ENCODE results near the gene TANGO6. TPM values are rescaled to one million over a fixed set of nuclear protein-coding genes. Genes with fewer than 3 reads are reported as not detected.

The TANGO6 gene
- total and polyA plus RNA-seq, 2 of the 8 experiments (the other 6 are each of a cell fraction or from before 2014, with no cell fraction given) = 5.0 to 19.5 TPM

DNA sequence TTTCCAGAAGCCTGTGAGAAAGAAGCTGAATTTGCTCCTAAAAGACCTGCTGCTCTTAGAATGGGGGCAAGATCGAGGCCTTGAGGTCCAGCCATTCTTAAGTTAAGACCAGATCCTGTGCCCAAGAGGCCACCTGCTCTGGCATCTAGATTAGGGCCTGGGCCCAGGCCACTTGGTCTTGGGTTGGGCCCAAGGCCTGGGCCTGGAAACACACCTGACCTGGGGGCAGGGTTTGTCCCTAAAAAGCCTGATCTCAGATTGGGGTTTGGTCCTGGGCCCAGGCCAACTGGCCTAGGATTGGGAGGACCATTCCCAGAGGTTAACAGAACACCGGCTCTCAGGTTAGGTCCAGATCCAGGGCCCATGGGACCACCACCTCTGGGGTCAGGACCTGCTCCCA is 276.2 kb downstream of the TANGO6 start:
- H2BK120ac ChIP-seq (replicated peaks; ENCODE audit: low read depth, low read length) = no peak overlapping the region
- H3K36me3 ChIP-seq (ENCODE audit: control insufficient read depth in 2 of 4, insufficient read depth in 4 of 4, low read length in 3 of 4) = peaks cover 26 to 66% (median 48%) of the 10 kb centered on the region in 4 experiments
- no peak overlapping the region for H4K5ac ChIP-seq (ENCODE audit: insufficient read length, low read depth, low read length)
- H2AK5ac ChIP-seq (ENCODE audit: low read depth, low read length) = no peak overlapping the region
- no peak overlapping the region for H3K14ac ChIP-seq (ENCODE audit: insufficient read length)
- H3K79me2 ChIP-seq (ENCODE audit: control insufficient read depth in 1 of 2, insufficient read depth in 2 of 2, low read length in 2 of 2) = peaks cover 0 to 5% of the 10 kb centered on the region in 2 experiments; a peak in 1 of 4 replicates
- H4K8ac ChIP-seq (ENCODE audit: extremely low read depth, insufficient read depth, low read length) = no peak overlapping the region
- H3K23ac ChIP-seq (ENCODE audit: insufficient read length) = no peak overlapping the region
- H4K91ac ChIP-seq (replicated peaks; ENCODE audit: insufficient read length, low read length) = no peak overlapping the region
- no peak overlapping the region for H2BK15ac ChIP-seq (ENCODE audit: low read length)
- peaks cover 1 to 5% of the 10 kb centered on the region in 2 experiments for H4K20me1 ChIP-seq (replicated peaks in 1 of 2; ENCODE audit: control insufficient read depth in 1 of 2, insufficient read depth in 2 of 2, low read length in 2 of 2)
- POLR2A ChIA-PET (ENCODE audit: partially characterized antibody) = interaction anchor here (0.6 to 4.1 kb wide), 4 partner anchors 11 to 351 kb away, joined by 3 to 38 read pairs (median 12); partner anchors contain the start of gene HAS3
- H3K9ac ChIP-seq (replicated peaks in 1 of 4; ENCODE audit: extremely low read depth in 1 of 4, low read depth in 3 of 4, low read length in 3 of 4) = no peak overlapping the region
- FAIRE-seq (no peak), DNase-seq (ENCODE audit: low read depth in 1 of 2, low spot score in 2 of 2) (no peak)
- H3K9me3 ChIP-seq (ENCODE audit: insufficient read depth in 2 of 2, low read depth in 1 of 2, low read length in 1 of 2) = no peaks in the 10 kb centered on the region
- H2BK5ac ChIP-seq (ENCODE audit: low read depth, low read length) = no peak overlapping the region
- no peak overlapping the region for H3K4me3 ChIP-seq (ENCODE audit: extremely low read depth in 1 of 4, insufficient read depth in 2 of 4, low read depth in 3 of 4, low read length in 4 of 4)
- no peak overlapping the region for H2AFZ ChIP-seq (ENCODE audit: low read length)
- H3K4me1 ChIP-seq (replicated peaks in 1 of 4; ENCODE audit: control insufficient read depth in 3 of 4, insufficient read depth in 4 of 4, low read length in 3 of 4) = no peaks in the 10 kb centered on the region
- no peaks in the 10 kb centered on the region for H3K23me2 ChIP-seq (ENCODE audit: low read depth, low read length)
- no peak overlapping the region for H3K18ac ChIP-seq (ENCODE audit: extremely low read depth, low read length)
- no peak overlapping the region for H2BK20ac ChIP-seq (ENCODE audit: low read length)
- no peaks in the 10 kb centered on the region for H3K27me3 ChIP-seq (replicated peaks in 1 of 4; ENCODE audit: control insufficient read depth in 3 of 4, extremely low read depth in 1 of 4, insufficient read depth in 3 of 4, low read length in 3 of 4)
- no peak overlapping the region for H3K4me2 ChIP-seq (ENCODE audit: insufficient read depth in 1 of 2, low read depth in 2 of 2, low read length in 2 of 2)
- CTCF ChIA-PET (ENCODE audit: partially characterized antibody) = interaction anchor here (1.0 to 12.3 kb wide), 4 partner anchors 8 to 272 kb away, joined by 3 to 174 read pairs (median 4); no protein-coding TSS in a partner anchor
- WGBS, 2 experiments (ENCODE audit: extremely low coverage in 1 of 2, insufficient coverage in 1 of 2, insufficient read length in 1 of 2, insufficient replicate concordance in 2 of 2, low coverage in 1 of 2, low lambda C conversion rate in 2 of 2, missing lambda C conversion rate in 1 of 2) = 92% methylated on average over 2 of the region's 2 CpGs; no CpG with 5 or more reads in 1 of the 2 experiments
- no peak overlapping the region for H3K27ac ChIP-seq (ENCODE audit: low read depth, low read length)
- peaks cover 10% of the 10 kb centered on the region; the same call in 1 of the 2 replicates for H3K79me1 ChIP-seq (ENCODE audit: low read depth, low read length)
- H3K56ac ChIP-seq (replicated peaks; ENCODE audit: insufficient read length, low read depth, low read length) = no peak overlapping the region
- no peak overlapping the region for H2BK12ac ChIP-seq (ENCODE audit: low read depth, low read length)
- no peak overlapping the region for H3K4ac ChIP-seq (replicated peaks; ENCODE audit: insufficient read length, low read depth, low read length)
- TF ChIP-seq, protein P1, sequence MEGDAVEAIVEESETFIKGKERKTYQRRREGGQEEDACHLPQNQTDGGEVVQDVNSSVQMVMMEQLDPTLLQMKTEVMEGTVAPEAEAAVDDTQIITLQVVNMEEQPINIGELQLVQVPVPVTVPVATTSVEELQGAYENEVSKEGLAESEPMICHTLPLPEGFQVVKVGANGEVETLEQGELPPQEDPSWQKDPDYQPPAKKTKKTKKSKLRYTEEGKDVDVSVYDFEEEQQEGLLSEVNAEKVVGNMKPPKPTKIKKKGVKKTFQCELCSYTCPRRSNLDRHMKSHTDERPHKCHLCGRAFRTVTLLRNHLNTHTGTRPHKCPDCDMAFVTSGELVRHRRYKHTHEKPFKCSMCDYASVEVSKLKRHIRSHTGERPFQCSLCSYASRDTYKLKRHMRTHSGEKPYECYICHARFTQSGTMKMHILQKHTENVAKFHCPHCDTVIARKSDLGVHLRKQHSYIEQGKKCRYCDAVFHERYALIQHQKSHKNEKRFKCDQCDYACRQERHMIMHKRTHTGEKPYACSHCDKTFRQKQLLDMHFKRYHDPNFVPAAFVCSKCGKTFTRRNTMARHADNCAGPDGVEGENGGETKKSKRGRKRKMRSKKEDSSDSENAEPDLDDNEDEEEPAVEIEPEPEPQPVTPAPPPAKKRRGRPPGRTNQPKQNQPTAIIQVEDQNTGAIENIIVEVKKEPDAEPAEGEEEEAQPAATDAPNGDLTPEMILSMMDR (IDR thresholded peaks at IDR 0.05; ENCODE audit: control extremely low read depth in 1 of 3, insufficient read depth in 1 of 3, low read depth in 1 of 3, low read length in 3 of 3) = no peak
- no peak for TF ChIP-seq RFX5 (IDR thresholded peaks at IDR 0.05; ENCODE audit: borderline replicate concordance, low read depth, low read length)
- TF ChIP-seq TBP (IDR thresholded peaks at IDR 0.05; ENCODE audit: low read depth, low read length) = no peak
